Measurements from ENCODE around the gene MYBPH. TPM values are rescaled to one million over a fixed set of nuclear protein-coding genes. Genes with fewer than 3 reads are reported as not detected.

MYBPH gene
- total and polyA plus RNA-seq, 2 donors (not counting 3 experiments of a cell fraction or from before 2014, with no cell fraction given): not detected

GRCh38 chr1:203159844-203160243 is 15.8 kb downstream of the MYBPH start:
- Histone ChIP-seq H4K20me1 (replicated peaks; ENCODE audit: control insufficient read depth, extremely low read depth, insufficient read depth, low read length) (no peaks in the 10 kb centered on the region), H3K9me1 (replicated peaks; ENCODE audit: control insufficient read depth, extremely low read depth, insufficient read depth, low read length) (no peaks in the 10 kb centered on the region), H3K9ac (replicated peaks; ENCODE audit: extremely low read depth, insufficient read depth, low read length) (no peak overlapping the region), H3K4me2 (ENCODE audit: insufficient read depth, low read length) (no peak overlapping the region), H3K27ac (ENCODE audit: insufficient read depth, low read depth, low read length) (no peak overlapping the region), H3K4me1 (ENCODE audit: control insufficient read depth, extremely low read depth, insufficient read depth, low read length) (no peaks in the 10 kb centered on the region), H3K9me3 (replicated peaks; ENCODE audit: control insufficient read depth, insufficient read depth, low read length) (no peaks in the 10 kb centered on the region), H3K36me3 (ENCODE audit: control insufficient read depth in 2 of 2, extremely low read depth in 1 of 2, insufficient read depth in 2 of 2, low read length in 2 of 2) (no peaks in the 10 kb centered on the region), H3K79me2 (ENCODE audit: control insufficient read depth, insufficient read depth, low read length) (no peaks in the 10 kb centered on the region), H3K27me3 (ENCODE audit: control insufficient read depth in 2 of 2, insufficient read depth in 2 of 2, low read length in 2 of 2) (peaks cover 8 to 28% of the 10 kb centered on the region in 2 experiments), H2AFZ (ENCODE audit: low read depth, low read length) (no peak overlapping the region), H3K4me3 (replicated peaks in 1 of 3; ENCODE audit: insufficient read depth in 1 of 3, low read depth in 1 of 3, low read length in 3 of 3) (no peak overlapping the region)
- dilution Hi-C loops (cut with MboI; ENCODE audit: extremely low pct_ligation_motif_present, low sequenced_read_pairs) (no loop called here), intact Hi-C loops (cut with micrococcal nuclease) (no loop called here)
- BruUV-seq (replicated peaks): no TSS peak
- no peak for FAIRE-seq
- no peak for TF ChIP-seq FOS (IDR thresholded peaks at IDR 0.05; ENCODE audit: borderline replicate concordance, insufficient read depth, low read length)
- no peak for TF ChIP-seq MAX (IDR thresholded peaks at IDR 0.05; ENCODE audit: insufficient read depth, insufficient read length)
- no peak for TF ChIP-seq CTCF (IDR thresholded peaks at IDR 0.05; ENCODE audit: extremely low read depth in 1 of 2, insufficient read depth in 1 of 2, low read depth in 1 of 2, low read length in 2 of 2)
- no peak for DNase-seq (ENCODE audit: low read depth, low spot score)
- POLR2A ChIA-PET: no interaction called here
- CTCF ChIA-PET: interaction anchor here (2.9 kb wide), 1 partner anchor 13 kb away, joined by 15 read pairs; no protein-coding TSS in a partner anchor

GRCh38 chr1:203158960-203159665 is 16.5 kb downstream of the MYBPH start:
- Histone ChIP-seq H3K4me2 (ENCODE audit: insufficient read depth, low read length) (no peak overlapping the region), H3K4me3 (replicated peaks in 1 of 3; ENCODE audit: insufficient read depth in 1 of 3, low read depth in 1 of 3, low read length in 3 of 3) (no peak overlapping the region), H3K27me3 (ENCODE audit: control insufficient read depth in 2 of 2, insufficient read depth in 2 of 2, low read length in 2 of 2) (peaks cover 8 to 25% of the 10 kb centered on the region in 2 experiments), H3K9me1 (replicated peaks; ENCODE audit: control insufficient read depth, extremely low read depth, insufficient read depth, low read length) (no peaks in the 10 kb centered on the region), H3K36me3 (ENCODE audit: control insufficient read depth in 2 of 2, extremely low read depth in 1 of 2, insufficient read depth in 2 of 2, low read length in 2 of 2) (no peaks in the 10 kb centered on the region), H2AFZ (ENCODE audit: low read depth, low read length) (no peak overlapping the region), H3K9me3 (replicated peaks; ENCODE audit: control insufficient read depth, insufficient read depth, low read length) (no peaks in the 10 kb centered on the region), H3K9ac (replicated peaks; ENCODE audit: extremely low read depth, insufficient read depth, low read length) (no peak overlapping the region), H3K79me2 (ENCODE audit: control insufficient read depth, insufficient read depth, low read length) (no peaks in the 10 kb centered on the region), H3K4me1 (ENCODE audit: control insufficient read depth, extremely low read depth, insufficient read depth, low read length) (peaks cover 6% of the 10 kb centered on the region), H3K27ac (ENCODE audit: insufficient read depth, low read depth, low read length) (no peak overlapping the region), H4K20me1 (replicated peaks; ENCODE audit: control insufficient read depth, extremely low read depth, insufficient read depth, low read length) (no peaks in the 10 kb centered on the region)
- ChIA-PET POLR2A (no interaction called here), CTCF (interaction anchor here (0.9 to 2.9 kb wide), 3 partner anchors 14 to 41 kb away, joined by 3 to 15 read pairs (median 4); partner anchors contain the start of gene ADORA1)
- BruUV-seq (replicated peaks): no TSS peak
- FAIRE-seq (no peak), DNase-seq (ENCODE audit: low read depth, low spot score) (no peak)
- dilution Hi-C loops (cut with MboI; ENCODE audit: extremely low pct_ligation_motif_present, low sequenced_read_pairs) (no loop called here), intact Hi-C loops (cut with micrococcal nuclease) (no loop called here)
- TF ChIP-seq MYC (IDR thresholded peaks at IDR 0.05; ENCODE audit: low read depth, low read length) (no peak), POLR2A (IDR thresholded peaks at IDR 0.05; ENCODE audit: low read depth, low read length) (no peak), POLR2AphosphoS5 (IDR thresholded peaks at IDR 0.05; ENCODE audit: insufficient read depth, low read depth, low read length) (no peak), MAX (IDR thresholded peaks at IDR 0.05; ENCODE audit: insufficient read depth, insufficient read length) (no peak), CTCF (IDR thresholded peaks at IDR 0.05; ENCODE audit: extremely low read depth in 1 of 2, insufficient read depth in 1 of 2, low read depth in 1 of 2, low read length in 2 of 2) (no peak), GATA2 (IDR thresholded peaks at IDR 0.05; ENCODE audit: insufficient read depth, insufficient read length, low read depth, low read length) (no peak), EZH2 (IDR thresholded peaks at IDR 0.05; ENCODE audit: borderline replicate concordance, low read depth, low read length, severe bottlenecking) (no peak), FOS (IDR thresholded peaks at IDR 0.05; ENCODE audit: borderline replicate concordance, insufficient read depth, low read length) (no peak), JUN (IDR thresholded peaks at IDR 0.05; ENCODE audit: borderline replicate concordance, insufficient read depth, insufficient read length, low read depth) (no peak)

Data from endothelial cell of umbilical vein (primary cell).